Measurements from ENCODE around the gene CRAMP1.

- TF ChIP-seq CTCF (IDR thresholded peaks at IDR 0.05) (no peak), EZH2phosphoT487 (IDR thresholded peaks at IDR 0.05; ENCODE audit: borderline replicate concordance, low read depth) (no peak), MXI1 (IDR thresholded peaks at IDR 0.05; ENCODE audit: low read depth, low read length) (no peak), EP300 (IDR thresholded peaks at IDR 0.05; ENCODE audit: borderline replicate concordance in 1 of 2, low read depth in 1 of 2, low read length in 1 of 2) (no peak)
These were observed 76.8 kb downstream of the CRAMP1 start for GRCh38 chr16:1688807-1689560.

Data from SK-N-SH (cell line).